OCI-LY7 (cell line): ENCODE measurements around the gene BRMS1. TPM values are rescaled to one million over a fixed set of nuclear protein-coding genes. Genes with fewer than 3 reads are reported as not detected.

ENCODE experiments used
- BruUV-seq: library from RNA; stranded (reverse); fragments of 400-500 nt; replicated peaks from 2 replicates; lab custom pipeline; 2021; lab: Mats Ljungman, UMichigan
- CTCF ChIA-PET: fragments of 300-600 bp; sonication (Branson Sonifier 250); formaldehyde crosslinking; loops from one replicate; lab custom pipeline; 2022; ENCODE audit warnings: antibody characterized with exemption; ENCODE audit not compliant: unreplicated experiment; lab: Charles Lee
- POLR2A ChIA-PET: fragments of 300-600 bp; sonication (Branson Sonifier 250); formaldehyde crosslinking; loops from one replicate; lab custom pipeline; 2022; ENCODE audit warnings: antibody characterized with exemption; lab: Charles Lee
- DNase-seq: peaks from one replicate; pipeline ENCODE4 v3.0.0-alpha.2; 2015; ENCODE audit warnings: low spot score
- H2AFZ ChIP-seq: fragments of 200-600 bp; sonication (generic), shearing (Covaris generic); 2 replicates; pipeline ENCODE4 v1.6.1; 2014; ENCODE audit warnings: mild to moderate bottlenecking, antibody characterized with exemption, low read length, moderate library complexity
- H3K27ac ChIP-seq: fragments of 200-600 bp; sonication (generic); 2 replicates; pipeline ENCODE4 v1.5.1; 2014; ENCODE audit warnings: mixed run types, low read depth, mild to moderate bottlenecking, moderate library complexity, low read length, inconsistent platforms; ENCODE audit not compliant: poor library complexity, severe bottlenecking
- H3K36me3 ChIP-seq: fragments of 200-600 bp; sonication (generic); 2 replicates; pipeline ENCODE4 v1.6.1; 2014; ENCODE audit warnings: mild to moderate bottlenecking, antibody characterized with exemption, low read length, moderate library complexity, mixed read lengths; ENCODE audit not compliant: insufficient read depth
- H3K4me1 ChIP-seq: fragments of 200-600 bp; sonication (generic); 2 replicates; pipeline ENCODE4 v1.5.1; 2014; ENCODE audit warnings: mild to moderate bottlenecking, low read length; ENCODE audit not compliant: insufficient read depth, poor library complexity, severe bottlenecking
- H3K4me2 ChIP-seq: fragments of 200-600 bp; sonication (generic); 2 replicates; pipeline ENCODE4 v1.6.1; 2014; ENCODE audit warnings: mild to moderate bottlenecking, low read length
- H3K4me3 ChIP-seq: fragments of 200-600 bp; sonication (generic); 2 replicates; pipeline ENCODE4 v1.5.1; 2014; ENCODE audit warnings: mild to moderate bottlenecking, low read depth, low read length; ENCODE audit not compliant: poor library complexity, severe bottlenecking
- H3K79me2 ChIP-seq: fragments of 200-600 bp; sonication (generic); 2 replicates; pipeline ENCODE4 v1.6.1; 2016; ENCODE audit warnings: low read depth, mild to moderate bottlenecking, low read length, moderate library complexity, mixed read lengths; ENCODE audit not compliant: insufficient read depth
- H3K9me2 ChIP-seq: fragments of 200-600 bp; sonication (generic); 2 replicates; pipeline ENCODE4 v1.6.1; 2016; ENCODE audit warnings: mild to moderate bottlenecking, low read length, mixed read lengths; ENCODE audit not compliant: insufficient read depth
- H3K9me3 ChIP-seq: fragments of 200-600 bp; sonication (generic); 2 replicates; pipeline ENCODE4 v1.6.1; 2014; ENCODE audit warnings: mild to moderate bottlenecking, mixed run types, low read length, mixed read lengths
- H4K20me1 ChIP-seq: fragments of 200-600 bp; sonication (generic); 2 replicates; pipeline ENCODE4 v1.6.1; 2014; ENCODE audit warnings: mild to moderate bottlenecking, antibody characterized with exemption, low read length, moderate library complexity, mixed read lengths; ENCODE audit not compliant: insufficient read depth
- EZH2phosphoT487 ChIP-seq: fragments of 200-600 bp; sonication (generic); IDR thresholded peaks from 2 replicates; pipeline ENCODE4 v1.6.1; 2018; ENCODE audit warnings: low read depth, borderline replicate concordance, mild to moderate bottlenecking, mixed run types, antibody characterized with exemption, low read length, moderate library complexity, mixed read lengths
- intact Hi-C: fragments of 100-400 bp; cut with micrococcal nuclease; formaldehyde crosslinking; loops from one replicate; pipeline ENCODE4 v1.10.0; 2022; ENCODE audit not compliant: unreplicated experiment
- total RNA-seq, 2 experiments: library from RNA; depleted of rRNA in 1 of 2; stranded (reverse); fragments of >200 nt in 1 of 2; shearing (Covaris generic) in 1 of 2; gene quantifications; 2 replicates each; pipeline ENCODE4 v1.2.3, GENCODE V29; 2014 to 2022
- TF ChIP-seq, protein P1 (sequence below): fragments of 200-600 bp; sonication (generic); conservative IDR thresholded peaks from 2 replicates; pipeline ENCODE4 v1.5.1; 2014; ENCODE audit warnings: mild to moderate bottlenecking, antibody characterized with exemption, low read length, moderate library complexity, mixed read lengths

The BRMS1 gene
- total RNA-seq, 2 experiments from 2014 or later: 43.1 to 43.8 TPM

DNA sequence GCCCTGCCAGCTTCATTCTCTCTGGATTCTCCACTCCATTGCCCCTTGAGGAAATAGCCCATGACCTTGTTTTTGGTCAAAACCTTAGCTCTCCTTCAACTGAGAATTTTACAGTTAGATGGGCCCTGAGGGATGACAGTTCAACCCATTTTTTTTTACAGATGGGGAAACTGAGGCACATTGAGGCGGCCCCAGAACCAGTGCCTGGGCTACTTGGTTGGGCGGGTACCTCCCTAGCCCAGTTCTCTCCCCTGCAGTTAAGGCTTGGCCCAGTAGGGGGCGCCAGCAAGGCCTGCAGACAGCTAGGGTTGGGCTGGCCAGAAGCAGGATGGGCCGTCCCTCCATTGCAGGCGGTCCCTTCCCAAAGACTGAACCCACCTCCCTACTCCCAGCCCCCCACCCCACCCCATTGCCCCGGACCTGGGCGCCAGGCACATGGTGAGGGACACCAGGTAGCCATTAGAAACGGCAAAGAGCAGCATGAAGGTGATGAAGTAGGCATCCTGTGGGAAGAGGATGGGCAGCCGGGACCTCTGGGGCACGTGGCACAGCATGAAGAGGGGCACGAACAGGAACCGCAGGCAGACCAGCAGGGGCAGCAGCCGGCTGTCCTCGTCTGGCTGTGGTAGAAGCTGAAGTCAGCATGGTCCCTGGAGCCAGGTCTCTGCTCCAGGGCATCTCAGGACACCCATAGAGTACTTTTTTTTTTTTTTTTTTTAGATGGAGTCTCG lies 19.1 kb upstream of the BRMS1 start:
- Histone ChIP-seq H3K9me3 (no peaks in the 10 kb centered on the region), H3K27ac (no peak overlapping the region), H4K20me1 (no peaks in the 10 kb centered on the region), H3K79me2 (no peaks in the 10 kb centered on the region), H3K4me2 (no peak overlapping the region), H3K4me3 (no peak overlapping the region), H2AFZ (no peak overlapping the region), H3K36me3 (peaks cover 78% of the 10 kb centered on the region), H3K9me2 (no peaks in the 10 kb centered on the region), H3K4me1 (no peaks in the 10 kb centered on the region)
- TF ChIP-seq EZH2phosphoT487: no peak
- TF ChIP-seq, protein P1, sequence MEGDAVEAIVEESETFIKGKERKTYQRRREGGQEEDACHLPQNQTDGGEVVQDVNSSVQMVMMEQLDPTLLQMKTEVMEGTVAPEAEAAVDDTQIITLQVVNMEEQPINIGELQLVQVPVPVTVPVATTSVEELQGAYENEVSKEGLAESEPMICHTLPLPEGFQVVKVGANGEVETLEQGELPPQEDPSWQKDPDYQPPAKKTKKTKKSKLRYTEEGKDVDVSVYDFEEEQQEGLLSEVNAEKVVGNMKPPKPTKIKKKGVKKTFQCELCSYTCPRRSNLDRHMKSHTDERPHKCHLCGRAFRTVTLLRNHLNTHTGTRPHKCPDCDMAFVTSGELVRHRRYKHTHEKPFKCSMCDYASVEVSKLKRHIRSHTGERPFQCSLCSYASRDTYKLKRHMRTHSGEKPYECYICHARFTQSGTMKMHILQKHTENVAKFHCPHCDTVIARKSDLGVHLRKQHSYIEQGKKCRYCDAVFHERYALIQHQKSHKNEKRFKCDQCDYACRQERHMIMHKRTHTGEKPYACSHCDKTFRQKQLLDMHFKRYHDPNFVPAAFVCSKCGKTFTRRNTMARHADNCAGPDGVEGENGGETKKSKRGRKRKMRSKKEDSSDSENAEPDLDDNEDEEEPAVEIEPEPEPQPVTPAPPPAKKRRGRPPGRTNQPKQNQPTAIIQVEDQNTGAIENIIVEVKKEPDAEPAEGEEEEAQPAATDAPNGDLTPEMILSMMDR: peak; percentile 96
- CTCF ChIA-PET: interaction anchor here (0.5 to 1.1 kb wide), 3 partner anchors 8 to 1023 kb away, joined by 3 read pairs; no protein-coding TSS in a partner anchor
- no TSS peak for BruUV-seq
- intact Hi-C loops: no loop called here
- POLR2A ChIA-PET: interaction anchor here (0.7 to 1.1 kb wide), 2 partner anchors 20 to 75 kb away, joined by 4 read pairs; partner anchors contain the start of gene YIF1A
- DNase-seq: peak; percentile 55

DNA sequence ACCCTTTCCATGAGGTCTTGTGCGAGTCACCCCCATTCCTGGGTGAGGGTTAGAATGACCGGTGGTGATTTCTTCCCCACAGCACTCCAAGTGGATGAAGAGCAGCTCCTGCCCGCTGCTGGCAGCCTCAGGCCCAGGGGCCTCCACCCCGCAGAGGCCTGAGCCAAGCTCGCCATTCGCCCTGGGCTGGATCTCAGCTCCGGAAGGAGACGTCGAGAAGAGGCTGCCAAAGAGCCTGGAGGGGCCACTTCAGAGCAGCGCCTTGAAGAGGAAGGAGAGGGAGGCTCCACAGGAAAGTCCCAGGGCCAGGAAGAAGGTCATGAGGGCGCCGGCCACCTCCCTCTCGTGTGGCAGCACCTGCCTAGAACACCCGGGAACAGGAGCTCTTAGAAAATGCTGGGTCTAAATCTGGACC lies 18.3 kb upstream of the BRMS1 start:
- H3K36me3 ChIP-seq: peaks cover 73% of the 10 kb centered on the region
- intact Hi-C loops: no loop called here
- POLR2A ChIA-PET: no interaction called here

More for the DNA sequence above, 18.3 kb upstream of the BRMS1 start:
- H3K4me2 ChIP-seq: no peak overlapping the region
- no peaks in the 10 kb centered on the region for H3K79me2 ChIP-seq
- H2AFZ ChIP-seq: no peak overlapping the region
- H3K4me3 ChIP-seq: no peak overlapping the region
- no peaks in the 10 kb centered on the region for H4K20me1 ChIP-seq
- no TSS peak for BruUV-seq
- H3K4me1 ChIP-seq: no peaks in the 10 kb centered on the region
- no peaks in the 10 kb centered on the region for H3K9me3 ChIP-seq
- H3K9me2 ChIP-seq: no peaks in the 10 kb centered on the region
- H3K27ac ChIP-seq: no peak overlapping the region
- CTCF ChIA-PET: interaction anchor here (0.5 to 1.1 kb wide), 3 partner anchors 9 to 1024 kb away, joined by 3 read pairs; no protein-coding TSS in a partner anchor
- DNase-seq: no peak
- TF ChIP-seq, protein P1: no peak
- TF ChIP-seq EZH2phosphoT487: no peak
